Epithelial cell of esophagus (primary cell): ENCODE data around the gene RFPL3.

ENCODE experiments used
- DNase-seq: peaks from one replicate; pipeline ENCODE4 v3.0.0; 2010; ENCODE audit warnings: low read depth
- H3K4me3 ChIP-seq: 2 replicates; pipeline ENCODE4 v1.5.1; 2011; ENCODE audit warnings: mild to moderate bottlenecking, low read length, control low read depth
- CTCF ChIP-seq: IDR thresholded peaks from 2 replicates; pipeline ENCODE4 v1.5.1; 2011; ENCODE audit warnings: low read depth, mild to moderate bottlenecking, low read length, control low read depth, inconsistent platforms; ENCODE audit not compliant: insufficient read depth; ENCODE audit errors: missing control alignments

RFPL3 gene

GRCh38 chr22:32389685-32390084 lies 32.0 kb downstream of the RFPL3 start:
- DNase-seq: no peak
- no peak overlapping the region for H3K4me3 ChIP-seq
- peak; percentile 37 for TF ChIP-seq CTCF

- no peak for TF ChIP-seq CTCF
- no peak overlapping the region for H3K4me3 ChIP-seq
- no peak for DNase-seq
These were observed 37.4 kb downstream of the RFPL3 start for GRCh38 chr22:32395107-32395506.

GRCh38 chr22:32396255-32396654 lies 38.6 kb downstream of the RFPL3 start:
- no peak overlapping the region for H3K4me3 ChIP-seq
- TF ChIP-seq CTCF: no peak
- DNase-seq: no peak

GRCh38 chr22:32396746-32397145 lies 39.1 kb downstream of the RFPL3 start:
- no peak for TF ChIP-seq CTCF
- no peak overlapping the region for H3K4me3 ChIP-seq
- DNase-seq: peak; percentile 33

GRCh38 chr22:32401486-32401885 lies 43.8 kb downstream of the RFPL3 start:
- DNase-seq: no peak
- no peak overlapping the region for H3K4me3 ChIP-seq

GRCh38 chr22:32404021-32404420 lies 46.4 kb downstream of the RFPL3 start:
- no peak for TF ChIP-seq CTCF

More at GRCh38 chr22:32401486-32401885, 43.8 kb downstream of the RFPL3 start:
- no peak for TF ChIP-seq CTCF

GRCh38 chr22:32407312-32407711 lies 49.6 kb downstream of the RFPL3 start:
- no peak overlapping the region for H3K4me3 ChIP-seq
- DNase-seq: no peak

More at GRCh38 chr22:32404021-32404420, 46.4 kb downstream of the RFPL3 start:
- DNase-seq: no peak
- no peak overlapping the region for H3K4me3 ChIP-seq

More at GRCh38 chr22:32407312-32407711, 49.6 kb downstream of the RFPL3 start:
- TF ChIP-seq CTCF: no peak
